ACHN (cell line): ENCODE results near the gene ATOH8.

Source experiments
- DNase-seq: peaks from one replicate; pipeline ENCODE4 v3.0.0-alpha.2; 2015
- in situ Hi-C: cut with HindIII; loops from 2 replicates; pipeline ENCODE4 v1.10.0; 2017; ENCODE audit warnings: low sequenced_read_pairs, low pct_ligation_motif_present, low pct_unique_long_range_greater_than_20kb

Gene ATOH8

GRCh38 chr2:85790032-85790431 lies 36.2 kb downstream of the ATOH8 start:
- no peak for DNase-seq
- in situ Hi-C loops: no loop called here

GRCh38 chr2:85790499-85791188 lies 36.9 kb downstream of the ATOH8 start:
- in situ Hi-C loops: no loop called here
- no peak for DNase-seq

- in situ Hi-C loops: no loop called here
Measured at GRCh38 chr2:85791704-85792565, 38.1 kb downstream of the ATOH8 start.

GRCh38 chr2:85792783-85793441 lies 39.1 kb downstream of the ATOH8 start:
- in situ Hi-C loops: no loop called here
- peak; percentile 67 for DNase-seq

More at GRCh38 chr2:85791704-85792565, 38.1 kb downstream of the ATOH8 start:
- DNase-seq: no peak

GRCh38 chr2:85793584-85793983 lies 39.8 kb downstream of the ATOH8 start:
- in situ Hi-C loops: no loop called here
- no peak for DNase-seq

GRCh38 chr2:85794038-85794441 lies 40.2 kb downstream of the ATOH8 start:
- in situ Hi-C loops: no loop called here
- no peak for DNase-seq

- no peak for DNase-seq
Measured at GRCh38 chr2:85794491-85795121, 40.8 kb downstream of the ATOH8 start.

GRCh38 chr2:85795331-85796045 lies 41.7 kb downstream of the ATOH8 start:
- in situ Hi-C loops: no loop called here
- no peak for DNase-seq

More at GRCh38 chr2:85794491-85795121, 40.8 kb downstream of the ATOH8 start:
- in situ Hi-C loops: no loop called here

- in situ Hi-C loops: no loop called here
- DNase-seq: no peak
Measured at GRCh38 chr2:85796046-85796340, 42.2 kb downstream of the ATOH8 start.

- no peak for DNase-seq
- in situ Hi-C loops: no loop called here
Measured at GRCh38 chr2:85796341-85797262, 42.8 kb downstream of the ATOH8 start.

GRCh38 chr2:85797263-85797660 lies 43.5 kb downstream of the ATOH8 start:
- DNase-seq: no peak
- in situ Hi-C loops: no loop called here

- peak; percentile 48 for DNase-seq
- in situ Hi-C loops: no loop called here
Measured at GRCh38 chr2:85797921-85798320, 44.1 kb downstream of the ATOH8 start.

GRCh38 chr2:85799215-85799956 lies 45.6 kb downstream of the ATOH8 start:
- in situ Hi-C loops: no loop called here
- peak; percentile 71 for DNase-seq

- in situ Hi-C loops: loop anchor here (25.0 kb wide), 1 partner anchor 88 kb away; no protein-coding TSS in a partner anchor
- no peak for DNase-seq
Measured at GRCh38 chr2:85800586-85800985, 46.8 kb downstream of the ATOH8 start.

GRCh38 chr2:85801871-85802270 lies 48.1 kb downstream of the ATOH8 start:
- no peak for DNase-seq
- in situ Hi-C loops: loop anchor here (25.0 kb wide), 1 partner anchor 90 kb away; no protein-coding TSS in a partner anchor

- in situ Hi-C loops: loop anchor here (25.0 kb wide), 1 partner anchor 90 kb away; no protein-coding TSS in a partner anchor
- DNase-seq: no peak
Measured at GRCh38 chr2:85802354-85803103, 48.7 kb downstream of the ATOH8 start.
